Effector memory CD8-positive, alpha-beta T cell (primary cell): Measurements from ENCODE around the gene SMIM11.
"Not testable (repeated sequence)": the region's sequence is repeated elsewhere in the genome, so short reads cannot be mapped to it uniquely, and the experiment has no call there.

ENCODE experiments used
- ATAC-seq: fragments of 150-1000 bp; cut with Tn5 transposase; replicated peaks from 2 replicates; pipeline ENCODE4 v1.10.0; 2021; ENCODE audit warnings: mild to moderate bottlenecking, moderate library complexity
- DNase-seq, 3 experiments: peaks; one replicate each; pipeline ENCODE4 v3.0.0; 2021
- H3K27ac Mint-ChIP-seq, 2 donors: one replicate each; pipeline ENCODE4 v1.8.0; 2022; ENCODE audit warnings: mild to moderate bottlenecking in 2 of 2, mixed read lengths in 2 of 2, moderate library complexity in 2 of 2
- H3K27me3 Mint-ChIP-seq, 2 donors: one replicate each; pipeline ENCODE4 v1.8.0; 2022; ENCODE audit warnings: mixed read lengths in 2 of 2
- H3K36me3 Mint-ChIP-seq: one replicate; pipeline ENCODE4 v1.8.0; 2022; ENCODE audit warnings: mild to moderate bottlenecking, moderate library complexity, mixed read lengths; ENCODE audit not compliant: insufficient read depth
- H3K4me1 Mint-ChIP-seq, 2 donors: one replicate each; pipeline ENCODE4 v1.8.0; 2022; ENCODE audit warnings: low read depth in 2 of 2, mixed read lengths in 2 of 2
- H3K4me3 Mint-ChIP-seq, 2 donors: one replicate each; pipeline ENCODE4 v1.8.0; 2022; ENCODE audit warnings: mild to moderate bottlenecking in 2 of 2, mixed read lengths in 2 of 2, moderate library complexity in 2 of 2
- H3K9me3 Mint-ChIP-seq, 2 donors: one replicate each; pipeline ENCODE4 v1.8.0; 2022; ENCODE audit warnings: mixed read lengths in 2 of 2
- total RNA-seq, 9 experiments: gene quantifications; one replicate each; lab custom pipeline; 2026; lab: John Stamatoyannopoulos, UW

Gene SMIM11, protein sequence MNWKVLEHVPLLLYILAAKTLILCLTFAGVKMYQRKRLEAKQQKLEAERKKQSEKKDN
- 0 to 2.2 (median 0.49) reads per million in 9 experiments for total RNA-seq

DNA sequence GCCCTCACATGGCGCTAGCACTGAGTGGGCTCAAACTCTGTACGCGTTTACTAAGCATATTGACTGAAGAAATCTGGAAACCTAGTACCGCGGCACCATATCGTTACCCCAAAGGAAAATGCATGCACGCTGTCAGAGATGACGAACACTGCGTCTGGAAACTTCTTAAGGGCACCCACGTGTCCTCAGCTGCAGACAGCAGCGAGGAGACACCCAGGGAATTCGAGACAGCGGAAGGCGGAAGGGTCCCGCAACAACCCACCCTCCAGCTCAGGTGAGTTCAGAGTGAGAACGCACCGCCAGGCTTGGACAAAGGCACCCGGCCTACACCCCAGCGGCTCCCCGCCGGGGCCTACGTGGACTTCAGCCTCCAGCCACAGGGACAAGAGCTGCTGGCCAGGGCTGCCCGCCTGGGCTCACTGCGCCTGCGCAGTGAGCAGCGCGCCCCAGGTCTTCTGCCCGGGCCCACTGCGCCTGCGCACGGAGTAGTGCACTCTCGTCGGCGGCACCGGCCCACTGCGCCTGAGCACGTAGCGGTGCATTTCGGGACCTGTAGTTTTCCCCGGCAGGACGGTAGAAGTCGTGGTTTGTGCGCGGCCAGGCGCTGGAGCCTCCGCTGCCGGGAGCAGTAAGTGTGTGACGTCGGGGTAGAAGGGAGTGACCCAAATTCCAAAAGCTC is at the start of gene SMIM11:
Gene SMIM11 (plus strand): TSS at position 568 of the 679 bp plus-strand sequence. CDS start 3,998 bp downstream, outside the sequence.
- not testable (repeated sequence) for H3K27ac Mint-ChIP-seq, H3K36me3 Mint-ChIP-seq, DNase-seq, H3K4me3 Mint-ChIP-seq, H3K4me1 Mint-ChIP-seq, H3K9me3 Mint-ChIP-seq
- peak; percentile 96 for ATAC-seq
- H3K27me3 Mint-ChIP-seq = peaks cover 13 to 14% of the 10 kb centered on the region in 2 donors

DNA sequence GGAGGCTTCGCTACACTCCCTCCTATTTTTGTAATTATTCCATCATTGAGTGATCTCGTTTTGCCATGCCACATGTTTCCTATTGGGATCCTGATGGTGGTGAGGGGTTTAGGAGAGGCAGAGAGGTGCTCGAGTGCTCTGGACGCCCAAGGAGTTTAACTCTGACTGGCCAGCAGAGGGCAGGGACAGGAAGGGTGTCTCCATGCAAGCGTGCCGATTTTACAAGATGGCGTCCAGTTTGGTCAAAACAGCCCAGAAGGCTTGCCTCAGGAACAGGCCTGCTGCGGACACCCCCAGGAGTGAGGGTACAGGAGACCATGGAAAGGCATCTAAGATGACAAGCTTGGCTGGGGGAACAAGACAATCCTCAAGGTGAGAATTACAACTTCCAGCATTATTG is 45.3 kb upstream of the SMIM11 start:
- Mint-ChIP-seq H3K4me3 (no peak overlapping the region), H3K27ac (no peak overlapping the region), H3K27me3 (peaks cover 8 to 10% of the 10 kb centered on the region in 2 donors), H3K9me3 (no peaks in the 10 kb centered on the region), H3K36me3 (no peaks in the 10 kb centered on the region), H3K4me1 (no peaks in the 10 kb centered on the region)
- DNase-seq = no peak
- no peak for ATAC-seq

DNA sequence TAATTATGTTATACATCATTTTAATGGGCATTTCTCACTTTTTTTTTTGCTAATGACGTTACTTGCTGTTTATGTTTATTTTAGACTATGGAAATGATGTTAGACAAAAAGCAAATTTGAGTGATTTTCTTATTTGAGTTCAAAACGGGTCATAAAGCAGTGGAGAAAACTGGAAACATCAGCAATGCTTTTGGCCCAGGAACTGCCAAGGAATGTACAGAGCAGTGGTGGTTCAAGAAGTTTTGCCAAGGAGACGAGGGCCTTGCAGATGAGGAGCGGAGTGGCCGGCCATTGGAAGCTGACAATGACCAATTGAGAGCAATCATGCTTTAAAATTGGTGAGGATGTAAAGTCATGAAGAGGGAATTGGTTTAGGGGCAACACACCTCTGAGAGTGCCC is 43.6 kb upstream of the SMIM11 start:
- no peaks in the 10 kb centered on the region for H3K9me3 Mint-ChIP-seq
- ATAC-seq (no peak), DNase-seq (no peak)
- H3K4me3 Mint-ChIP-seq = no peak overlapping the region
- H3K36me3 Mint-ChIP-seq = no peaks in the 10 kb centered on the region
- H3K4me1 Mint-ChIP-seq = no peaks in the 10 kb centered on the region
- H3K27ac Mint-ChIP-seq = no peak overlapping the region
- H3K27me3 Mint-ChIP-seq = peaks cover 10 to 17% of the 10 kb centered on the region in 2 donors

DNA sequence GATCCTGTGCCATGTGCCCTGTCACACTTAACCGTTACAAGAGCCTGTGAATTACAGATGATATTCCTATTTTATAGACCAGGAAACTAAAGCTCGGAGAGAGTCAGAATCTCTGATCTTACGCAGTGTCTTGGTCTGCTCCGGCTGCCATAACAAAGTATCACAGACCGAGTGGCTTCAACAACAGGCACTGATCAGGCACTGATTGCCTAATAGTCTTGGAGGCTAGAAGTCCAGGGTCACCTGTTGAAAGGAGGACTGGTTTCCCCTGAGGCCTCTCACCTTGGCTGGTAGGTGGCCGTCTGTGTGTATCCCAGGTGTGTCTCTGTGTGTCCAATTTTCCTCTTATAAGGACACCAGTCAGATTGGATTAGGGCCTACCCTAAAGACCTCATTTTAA is 43.0 kb upstream of the SMIM11 start:
- Mint-ChIP-seq H3K4me1 (no peaks in the 10 kb centered on the region), H3K27me3 (peaks cover 10 to 23% of the 10 kb centered on the region in 2 donors), H3K36me3 (no peaks in the 10 kb centered on the region), H3K9me3 (no peaks in the 10 kb centered on the region), H3K4me3 (no peak overlapping the region), H3K27ac (no peak overlapping the region)
- DNase-seq (no peak), ATAC-seq (no peak)

DNA sequence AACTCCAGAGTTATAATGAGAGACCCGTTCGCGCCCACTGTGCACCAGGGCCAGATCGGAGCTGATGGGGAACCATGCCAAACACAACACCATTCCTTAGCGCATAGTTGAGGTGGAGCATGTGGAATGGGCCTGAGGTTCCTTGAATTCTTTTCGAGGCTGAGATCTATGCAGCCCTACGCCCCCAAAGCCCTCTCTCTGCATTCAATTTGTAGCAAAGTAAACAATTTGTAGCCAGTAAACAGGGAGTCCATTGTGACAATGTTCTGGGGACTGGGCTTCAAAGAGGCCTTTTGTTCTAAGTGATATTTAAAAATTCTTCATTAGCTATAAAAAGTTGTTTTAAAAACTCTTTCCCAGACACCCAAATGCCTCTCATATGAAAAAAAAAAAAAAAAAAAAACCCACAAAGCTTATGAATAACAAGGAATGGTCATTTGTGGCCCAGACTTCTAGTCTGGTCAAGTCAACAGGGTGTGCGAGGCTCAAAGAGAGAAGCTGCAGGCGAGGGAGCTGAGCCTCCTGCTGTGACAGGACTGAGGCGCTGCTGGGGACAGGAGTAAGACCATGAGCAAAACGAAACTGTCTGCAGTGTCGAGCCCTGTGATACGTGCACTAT is 42.1 kb upstream of the SMIM11 start:
- ATAC-seq (no peak), DNase-seq (no peak)
- Mint-ChIP-seq H3K4me1 (peaks cover 0 to 3% of the 10 kb centered on the region in 2 donors), H3K9me3 (no peaks in the 10 kb centered on the region), H3K4me3 (no peak overlapping the region), H3K36me3 (no peaks in the 10 kb centered on the region), H3K27ac (no peak overlapping the region), H3K27me3 (peaks cover 17 to 30% of the 10 kb centered on the region in 2 donors)

DNA sequence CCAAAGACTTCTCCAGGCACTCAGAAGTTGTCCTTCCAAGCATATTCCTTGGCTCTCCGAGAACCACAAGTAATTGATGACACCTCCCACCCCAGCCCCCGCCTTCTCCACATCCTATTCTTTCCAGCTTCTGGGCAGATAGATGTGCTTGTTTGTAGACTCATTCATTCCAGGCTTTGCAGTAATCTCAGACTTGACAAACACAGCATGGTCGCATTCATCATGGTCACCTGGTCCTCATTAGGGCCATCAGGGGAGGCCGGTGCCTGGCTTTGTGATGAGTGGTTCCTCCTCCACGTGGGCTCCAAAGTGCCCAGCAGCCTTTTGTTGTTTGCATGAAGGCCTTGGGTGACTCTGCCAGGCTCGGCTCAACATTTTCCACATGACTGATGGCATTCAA is 40.0 kb upstream of the SMIM11 start:
- ATAC-seq (no peak), DNase-seq (no peak)
- Mint-ChIP-seq H3K9me3 (no peaks in the 10 kb centered on the region), H3K36me3 (no peaks in the 10 kb centered on the region), H3K4me3 (no peak overlapping the region), H3K27ac (no peak overlapping the region), H3K4me1 (peaks cover under 1 to 3% of the 10 kb centered on the region in 2 donors), H3K27me3 (peaks cover 6 to 39% of the 10 kb centered on the region in 2 donors)

DNA sequence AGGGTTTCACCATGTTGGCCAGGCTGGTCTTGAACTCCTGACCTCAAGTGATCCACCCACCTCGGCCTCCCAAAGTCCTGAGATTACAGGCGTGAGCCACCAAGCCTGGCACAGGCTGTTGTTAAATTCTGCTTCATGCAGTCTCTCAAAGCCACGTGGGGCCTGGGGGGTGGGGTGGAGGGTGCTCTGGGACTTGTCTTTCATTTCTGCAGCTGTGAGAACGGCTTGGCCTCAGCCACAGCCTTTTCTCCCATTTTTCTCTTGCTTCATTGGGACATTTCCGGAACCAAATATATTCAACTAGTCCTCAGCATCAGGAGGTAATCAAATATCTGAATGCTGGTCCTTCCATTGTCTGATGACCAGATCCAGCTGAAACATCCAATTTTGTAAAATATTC is 39.1 kb upstream of the SMIM11 start:
- H3K4me1 Mint-ChIP-seq = peaks cover 4 to 5% of the 10 kb centered on the region in 2 donors

DNA sequence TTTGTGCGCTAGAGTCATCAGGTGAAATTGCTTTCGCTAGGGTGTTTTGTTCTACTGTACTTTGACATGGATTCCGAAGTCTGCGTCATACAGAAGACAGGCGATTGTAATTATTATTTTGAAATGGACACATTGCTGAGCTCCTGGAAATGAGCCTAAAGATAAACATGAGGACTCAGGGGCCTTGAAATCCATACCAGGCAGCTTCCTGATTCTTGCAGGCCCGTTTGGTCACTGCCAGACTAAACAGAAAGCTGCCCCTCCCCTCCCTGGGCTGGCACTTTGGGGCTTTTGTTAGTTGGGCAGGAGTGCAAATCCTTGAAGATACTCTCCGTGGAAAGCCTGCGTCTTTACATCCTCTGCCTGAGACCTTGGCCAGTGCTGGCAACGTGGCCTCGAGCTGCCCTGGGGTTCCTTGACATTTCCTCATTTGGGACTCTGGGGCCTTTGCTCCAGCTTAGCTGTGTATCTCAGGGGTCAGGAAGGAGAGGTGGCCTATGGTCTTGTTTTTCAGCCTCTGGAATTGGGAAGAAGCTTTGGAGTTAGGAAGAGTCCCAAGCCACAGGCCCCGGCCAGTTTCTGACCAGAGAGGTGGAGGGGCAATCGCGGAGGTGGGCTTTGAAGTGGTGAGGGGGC is 38.4 kb upstream of the SMIM11 start:
- Mint-ChIP-seq H3K9me3 (no peaks in the 10 kb centered on the region), H3K4me3 (no peak overlapping the region), H3K27ac (no peak overlapping the region), H3K27me3 (peaks cover 6 to 33% of the 10 kb centered on the region in 2 donors), H3K36me3 (no peaks in the 10 kb centered on the region), H3K4me1 (peaks cover 4 to 5% of the 10 kb centered on the region in 2 donors)
- no peak for ATAC-seq
- DNase-seq = no peak

More for the DNA sequence above, 39.1 kb upstream of the SMIM11 start:
- H3K27me3 Mint-ChIP-seq = peaks cover 6 to 39% of the 10 kb centered on the region in 2 donors
- DNase-seq (no peak), ATAC-seq (no peak)
- no peaks in the 10 kb centered on the region for H3K9me3 Mint-ChIP-seq
- no peaks in the 10 kb centered on the region for H3K36me3 Mint-ChIP-seq
- H3K4me3 Mint-ChIP-seq = no peak overlapping the region
- H3K27ac Mint-ChIP-seq = no peak overlapping the region

DNA sequence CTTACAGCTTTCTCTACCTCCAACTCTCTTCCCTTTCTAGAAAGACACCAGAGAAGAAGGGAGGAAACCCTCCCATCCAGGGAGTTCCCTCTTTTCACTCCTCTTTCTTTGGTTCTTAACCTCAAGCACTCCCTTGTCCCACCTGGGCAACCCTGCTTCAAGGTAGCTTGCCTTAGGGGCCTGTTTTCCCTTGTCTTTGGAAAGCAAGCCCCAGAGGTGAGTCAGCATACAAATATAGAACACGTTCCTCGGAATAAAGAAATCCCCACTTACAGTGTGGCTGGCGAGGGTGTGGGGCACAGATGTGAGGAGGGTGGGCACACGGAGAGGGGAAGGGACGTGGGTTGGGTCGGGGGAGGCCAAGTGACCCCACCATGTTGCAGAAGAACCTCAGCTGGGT is 37.6 kb upstream of the SMIM11 start:
- Mint-ChIP-seq H3K27ac (no peak overlapping the region), H3K4me1 (peaks cover 4 to 5% of the 10 kb centered on the region in 2 donors), H3K27me3 (peaks cover 6 to 31% of the 10 kb centered on the region in 2 donors), H3K4me3 (no peak overlapping the region), H3K9me3 (no peaks in the 10 kb centered on the region), H3K36me3 (no peaks in the 10 kb centered on the region)
- DNase-seq (no peak), ATAC-seq (no peak)

DNA sequence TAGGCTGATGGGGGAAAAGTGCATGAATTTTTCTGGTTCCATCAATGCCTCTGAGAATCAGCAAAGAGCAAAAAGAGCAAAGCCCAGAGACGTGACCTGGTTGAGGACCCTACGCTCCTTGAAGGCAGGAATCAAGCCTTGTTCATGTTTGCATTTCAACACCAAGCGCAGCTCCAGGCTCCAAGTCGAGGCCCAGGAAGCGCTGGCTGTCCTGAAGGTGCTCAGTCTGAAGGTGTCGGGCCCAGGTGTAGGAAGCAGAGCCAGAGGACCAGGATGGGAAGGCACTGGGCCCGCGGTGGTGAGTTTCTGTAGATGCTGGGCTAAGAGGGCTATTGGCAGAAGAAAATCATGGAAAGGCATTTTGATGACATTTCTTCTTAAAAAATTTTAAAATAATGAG is 37.1 kb upstream of the SMIM11 start:
- H3K27me3 Mint-ChIP-seq = peaks cover 6 to 31% of the 10 kb centered on the region in 2 donors
- H3K27ac Mint-ChIP-seq = no peak overlapping the region
- no peaks in the 10 kb centered on the region for H3K36me3 Mint-ChIP-seq
- ATAC-seq (no peak), DNase-seq (no peak)
- no peak overlapping the region for H3K4me3 Mint-ChIP-seq
- no peaks in the 10 kb centered on the region for H3K9me3 Mint-ChIP-seq
- peaks cover 4 to 5% of the 10 kb centered on the region in 2 donors for H3K4me1 Mint-ChIP-seq

DNA sequence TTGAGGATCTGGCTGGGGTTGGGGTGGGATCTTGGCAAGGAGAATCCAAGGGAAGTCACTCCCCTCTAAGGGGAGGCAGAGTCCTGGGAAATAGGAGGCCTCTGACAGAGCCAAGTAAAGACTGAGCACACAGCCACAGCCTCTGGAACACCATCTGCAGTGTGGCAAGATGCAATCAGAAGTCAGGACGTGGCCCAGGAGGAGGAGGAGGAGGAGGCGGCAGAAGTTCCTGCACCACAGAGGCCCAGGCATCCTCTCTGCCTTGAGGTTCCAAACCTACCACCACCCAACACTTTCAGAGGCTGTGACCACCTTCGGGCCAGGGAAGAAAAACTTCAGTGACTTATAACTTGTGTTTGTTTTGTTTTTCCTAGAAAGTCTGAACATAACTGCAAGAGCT is 35.2 kb upstream of the SMIM11 start:
- no peaks in the 10 kb centered on the region for H3K9me3 Mint-ChIP-seq
- H3K27ac Mint-ChIP-seq = no peak overlapping the region
- H3K27me3 Mint-ChIP-seq = peaks cover 6 to 31% of the 10 kb centered on the region in 2 donors
- peaks cover 4% of the 10 kb centered on the region for H3K36me3 Mint-ChIP-seq
- ATAC-seq = no peak
- peaks cover 4 to 5% of the 10 kb centered on the region in 2 donors for H3K4me1 Mint-ChIP-seq
- no peak overlapping the region for H3K4me3 Mint-ChIP-seq
- no peak for DNase-seq

DNA sequence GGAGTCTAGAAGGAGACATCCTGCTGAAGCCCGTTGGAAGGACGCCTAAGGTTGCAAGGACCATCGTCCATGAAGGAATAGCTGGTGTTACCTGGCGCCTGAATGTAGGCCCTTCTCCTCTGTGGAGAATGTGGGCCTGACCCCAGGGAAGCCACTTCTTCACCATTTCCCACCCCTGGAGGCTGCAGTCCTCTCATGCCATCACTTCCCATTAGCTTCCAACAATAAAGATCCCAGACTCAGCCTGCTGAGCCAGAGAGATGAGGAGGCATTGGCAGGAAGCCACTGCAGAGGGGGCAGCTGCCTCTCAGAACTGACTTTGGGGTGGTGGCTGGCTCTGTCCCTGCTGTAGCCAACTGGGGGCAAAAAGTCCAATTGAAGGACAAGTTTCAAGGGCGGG is 32.8 kb upstream of the SMIM11 start:
- peaks cover 5 to 14% of the 10 kb centered on the region in 2 donors for H3K27me3 Mint-ChIP-seq
- ATAC-seq = no peak

DNA sequence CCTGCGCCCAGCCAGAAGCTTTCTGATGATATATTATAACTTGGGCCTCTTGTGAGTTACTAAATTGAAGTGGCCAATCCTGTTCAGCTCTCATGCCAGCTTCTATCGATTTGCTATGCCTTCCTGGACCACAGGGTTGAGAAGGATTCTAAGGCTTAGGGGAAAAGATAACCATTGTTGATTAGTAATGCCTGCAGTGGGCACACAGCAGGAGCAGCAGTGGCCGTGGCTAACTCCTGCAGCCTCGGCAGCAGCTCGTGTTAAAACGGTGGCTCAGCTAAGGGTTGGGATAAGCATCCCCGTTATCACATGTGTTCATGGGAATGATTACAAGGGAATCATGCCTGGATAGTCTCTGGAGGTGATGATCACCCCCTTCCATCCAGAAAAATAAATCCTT is 32.0 kb upstream of the SMIM11 start:
- ATAC-seq = no peak
- H3K4me1 Mint-ChIP-seq = peaks cover 5 to 9% of the 10 kb centered on the region in 2 donors
- H3K9me3 Mint-ChIP-seq = no peaks in the 10 kb centered on the region
- H3K4me3 Mint-ChIP-seq = no peak overlapping the region
- peaks cover 4% of the 10 kb centered on the region for H3K36me3 Mint-ChIP-seq
- H3K27ac Mint-ChIP-seq = no peak overlapping the region
- DNase-seq = no peak
- peaks cover 0 to 8% of the 10 kb centered on the region in 2 donors for H3K27me3 Mint-ChIP-seq

More for the DNA sequence above, 32.8 kb upstream of the SMIM11 start:
- Mint-ChIP-seq H3K4me3 (no peak overlapping the region), H3K36me3 (peaks cover 4% of the 10 kb centered on the region), H3K9me3 (no peaks in the 10 kb centered on the region), H3K4me1 (peaks cover 4 to 5% of the 10 kb centered on the region in 2 donors), H3K27ac (no peak overlapping the region)
- DNase-seq = no peak
